B cell (primary cell): ENCODE measurements around the gene FOXN3. TPM values are rescaled to one million over a fixed set of nuclear protein-coding genes. Genes with fewer than 3 reads are reported as not detected.

Experiments
- ATAC-seq: fragments of 200-7000 bp; cut with Tn5 transposase; one replicate; pipeline ENCODE4 v1.10.0; 2021; ENCODE audit warnings: low read depth, mild to moderate bottlenecking, moderate number of reproducible peaks, moderate library complexity
- CTCF ChIA-PET: fragments of 350-600 bp; sonication (Branson Sonifier 250); formaldehyde crosslinking; loops from one replicate; lab custom pipeline; 2021; ENCODE audit warnings: antibody characterized with exemption, inconsistent platforms; lab: Charles Lee
- POLR2A ChIA-PET: fragments of 350-600 bp; sonication (Branson Sonifier 250); formaldehyde crosslinking; loops from one replicate; lab custom pipeline; 2021; ENCODE audit warnings: antibody characterized with exemption; lab: Charles Lee
- DNase-seq: peaks from one replicate; pipeline ENCODE4 v3.0.0; 2013
- H2AFZ ChIP-seq: 2 replicates; pipeline ENCODE4 v1.6.1; 2012; ENCODE audit warnings: mild to moderate bottlenecking, low read depth, low read length; ENCODE audit not compliant: insufficient read depth, poor library complexity, severe bottlenecking
- H3K27ac ChIP-seq, 2 donors: 1 replicate in 1 of 2; 2 replicates in 1 of 2; pipeline ENCODE4 v1.5.1; 2012 to 2013; ENCODE audit warnings: low read length in 2 of 2, mild to moderate bottlenecking in 2 of 2, moderate library complexity in 1 of 2
- H3K27me3 ChIP-seq, 4 experiments: fragments of 200-600 bp in 1 of 4; sonication (generic) in 1 of 4; replicated peaks in 1 of 4; 1 replicate in 2 of 4; 2 replicates in 2 of 4; pipeline versions ENCODE4 v1.6.1 to v1.7.0; 2013 to 2016; ENCODE audit warnings: low read length in 3 of 4, mild to moderate bottlenecking in 2 of 4, mixed read lengths in 1 of 4, moderate library complexity in 1 of 4; ENCODE audit not compliant: insufficient read depth in 4 of 4, control insufficient read depth in 3 of 4; ENCODE audit errors: control extremely low read depth in 1 of 4
- H3K36me3 ChIP-seq, 2 experiments: replicated peaks in 1 of 2; 1 replicate in 1 of 2; 2 replicates in 1 of 2; pipeline versions ENCODE4 v1.6.1 to v1.7.1; 2013; ENCODE audit warnings: low read length in 1 of 2; ENCODE audit not compliant: insufficient read depth in 2 of 2, control insufficient read depth in 1 of 2; ENCODE audit errors: control extremely low read depth in 1 of 2, extremely low read depth in 1 of 2
- H3K4me1 ChIP-seq, 2 donors: fragments of 200-600 bp in 1 of 2; sonication (generic) in 1 of 2; 1 replicate in 1 of 2; 2 replicates in 1 of 2; pipeline versions ENCODE4 v1.5.1 to v1.6.1; 2013 to 2017; ENCODE audit warnings: low read length in 2 of 2; ENCODE audit not compliant: control insufficient read depth in 2 of 2, insufficient read depth in 2 of 2
- H3K4me2 ChIP-seq: replicated peaks from 2 replicates; pipeline ENCODE3; 2012; ENCODE audit warnings: mild to moderate bottlenecking, low read depth, low read length; ENCODE audit not compliant: poor library complexity, severe bottlenecking
- H3K4me3 ChIP-seq, 5 experiments: fragments of 200-600 bp in 1 of 5; sonication (generic) in 1 of 5; 1 replicate in 3 of 5; 2 replicates in 2 of 5; pipeline versions ENCODE4 v1.5.1 to v1.7.0; 2011 to 2016; ENCODE audit warnings: low read length in 4 of 5, mild to moderate bottlenecking in 4 of 5, low read depth in 2 of 5, control low read depth in 1 of 5, moderate library complexity in 1 of 5; ENCODE audit not compliant: insufficient read depth in 1 of 5; ENCODE audit errors: control extremely low read depth in 1 of 5, extremely low read depth in 1 of 5
- H3K79me2 ChIP-seq: fragments of 200-600 bp; sonication (generic); one replicate; pipeline ENCODE4 v1.6.0; 2016; ENCODE audit warnings: low read length; ENCODE audit not compliant: control insufficient read depth, insufficient read depth
- H3K9ac ChIP-seq: fragments of 200-600 bp; sonication (generic); 2 replicates; pipeline ENCODE4 v1.6.1; 2017; ENCODE audit warnings: mild to moderate bottlenecking, low read length, moderate library complexity
- H3K9me3 ChIP-seq, 3 donors: one replicate each; pipeline versions ENCODE4 v1.6.1 to v1.7.1; 2013; ENCODE audit warnings: low read length in 2 of 3; ENCODE audit not compliant: control insufficient read depth in 2 of 3, insufficient read depth in 1 of 3; ENCODE audit errors: control extremely low read depth in 1 of 3
- H4K20me1 ChIP-seq: 2 replicates; pipeline ENCODE4 v1.6.0; 2012; ENCODE audit warnings: mild to moderate bottlenecking, low read length; ENCODE audit not compliant: insufficient read depth, control insufficient read depth, poor library complexity, severe bottlenecking
- H3K27ac Mint-ChIP-seq: one replicate; pipeline ENCODE4 v1.8.0; 2021; ENCODE audit warnings: mixed read lengths
- H3K27me3 Mint-ChIP-seq: one replicate; pipeline ENCODE4 v1.8.0; 2021; ENCODE audit warnings: mixed read lengths
- H3K4me1 Mint-ChIP-seq: one replicate; pipeline ENCODE4 v1.8.0; 2021; ENCODE audit warnings: mixed read lengths
- H3K4me3 Mint-ChIP-seq: one replicate; pipeline ENCODE4 v1.8.0; 2021; ENCODE audit warnings: mixed read lengths
- H3K9me3 Mint-ChIP-seq: one replicate; pipeline ENCODE4 v1.8.0; 2022; ENCODE audit warnings: mixed read lengths; ENCODE audit not compliant: insufficient read depth
- CTCF ChIP-seq: fragments of 200-600 bp; IDR thresholded peaks from one replicate; pipeline ENCODE4 v1.8.0; 2022; ENCODE audit warnings: antibody characterized with exemption, mild to moderate bottlenecking
- EZH2 ChIP-seq: IDR thresholded peaks from 2 replicates; pipeline ENCODE4 v1.6.1; 2012; ENCODE audit warnings: borderline replicate concordance, low read depth, mild to moderate bottlenecking, moderate library complexity, low read length; ENCODE audit not compliant: insufficient read depth, poor library complexity, severe bottlenecking
- WGBS: methylation state at CpG from one replicate; pipeline ENCODE4 v1.1.5; 2013; ENCODE audit warnings: missing lambda C conversion rate; ENCODE audit not compliant: insufficient coverage; 5-methylcytosine and 5-hydroxymethylcytosine counted together
- intact Hi-C: fragments of 100-400 bp; cut with micrococcal nuclease; formaldehyde crosslinking; loops from one replicate; pipeline ENCODE4 v1.10.0; 2022
- polyA plus RNA-seq: library from polyadenylated mRNA; depleted of rRNA; stranded (reverse); fragments of >200 nt; gene quantifications from 2 replicates; pipeline ENCODE4 v1.2.3, GENCODE V29; 2012
- total RNA-seq, 2 donors: library from RNA; stranded (reverse); fragments of 120-200 nt in 1 of 2; gene quantifications; 1 replicate in 1 of 2; 2 replicates in 1 of 2; pipeline versions ENCODE4 v1.2.3 to v1.2.4, GENCODE V29; 2013 to 2022

Gene FOXN3
- total and polyA plus RNA-seq, 2 donors (not counting 1 experiment from before 2014, with no cell fraction given) = 80.6 to 98.2 TPM

DNA sequence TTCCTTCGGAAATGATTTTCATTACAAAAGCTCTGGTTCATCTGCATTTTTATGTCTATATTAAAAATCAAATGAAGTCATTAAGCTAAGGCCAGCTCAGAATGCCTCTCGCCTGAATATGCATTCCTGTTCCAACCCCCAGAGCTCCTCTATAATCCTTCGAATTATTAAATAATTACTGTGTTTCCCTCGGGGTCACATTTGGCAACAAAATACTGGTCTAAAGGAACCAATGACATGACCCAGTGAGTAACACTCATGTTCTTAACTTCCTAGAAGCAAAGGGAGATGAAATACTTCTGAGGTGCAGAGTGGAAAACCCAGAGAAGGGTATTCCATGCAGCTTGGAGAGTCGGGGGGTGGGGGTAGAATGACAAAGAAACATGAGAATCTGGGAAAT is 68.3 kb downstream of the FOXN3 start:
- ChIA-PET CTCF (no interaction called here), POLR2A (no interaction called here)
- no peak for ATAC-seq
- Histone ChIP-seq H3K4me3 (no peak overlapping the region), H3K27ac (no peak overlapping the region), H3K36me3 (peaks cover 1 to 44% of the 10 kb centered on the region in 2 experiments), H3K79me2 (peaks cover 99% of the 10 kb centered on the region), H3K4me2 (no peak overlapping the region), H3K4me1 (peaks cover 43% of the 10 kb centered on the region in 2 donors), H3K9ac (no peak overlapping the region), H2AFZ (no peak overlapping the region), H3K27me3 (no peaks in the 10 kb centered on the region), H3K9me3 (no peaks in the 10 kb centered on the region), H4K20me1 (peaks cover 6% of the 10 kb centered on the region)
- 100% methylated on average over 1 of the region's 5 CpGs for WGBS
- Mint-ChIP-seq H3K27me3 (no peaks in the 10 kb centered on the region), H3K27ac (no peak overlapping the region), H3K4me3 (no peak overlapping the region), H3K9me3 (no peaks in the 10 kb centered on the region), H3K4me1 (peaks cover 58% of the 10 kb centered on the region)
- TF ChIP-seq EZH2 (no peak), CTCF (no peak)
- intact Hi-C loops = no loop called here
- DNase-seq = no peak

DNA sequence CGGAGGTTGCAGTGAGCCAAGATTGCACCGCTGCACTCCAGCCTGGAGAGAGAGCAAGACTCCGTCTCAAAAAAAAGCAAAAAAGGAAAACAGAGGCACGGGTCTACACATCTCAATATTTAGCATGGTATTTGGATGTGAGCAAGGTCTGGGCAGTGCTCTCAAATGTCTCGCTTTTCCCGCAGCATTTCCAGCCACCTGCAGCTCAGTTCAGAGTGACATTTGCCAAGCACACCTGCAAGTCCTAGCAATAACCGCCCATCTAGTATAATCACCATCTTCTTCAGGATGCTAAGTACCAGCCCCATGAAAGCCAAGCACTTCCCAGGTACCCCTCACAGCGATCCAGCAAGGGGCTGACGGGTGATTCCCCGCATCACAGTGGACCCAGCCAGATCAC is 69.1 kb downstream of the FOXN3 start:
- H3K27ac Mint-ChIP-seq = peak overlapping the region; percentile 61
- 94% methylated on average over 8 of the region's 10 CpGs for WGBS
- TF ChIP-seq EZH2 (no peak), CTCF (no peak)
- no peak overlapping the region for H2AFZ ChIP-seq
- H4K20me1 ChIP-seq = peaks cover 6% of the 10 kb centered on the region
- H3K79me2 ChIP-seq = peaks cover 100% of the 10 kb centered on the region
- no peaks in the 10 kb centered on the region for H3K9me3 ChIP-seq
- H3K9me3 Mint-ChIP-seq = no peaks in the 10 kb centered on the region
- no peak overlapping the region for H3K9ac ChIP-seq
- no peak overlapping the region for H3K27ac ChIP-seq
- CTCF ChIA-PET = interaction anchor here (1.2 to 1.4 kb wide), 2 partner anchors 11 to 182 kb away, joined by 3 read pairs; no protein-coding TSS in a partner anchor
- no peak overlapping the region for H3K4me3 Mint-ChIP-seq
- H3K4me3 ChIP-seq = no peak overlapping the region
- ATAC-seq = no peak
- H3K27me3 Mint-ChIP-seq = no peaks in the 10 kb centered on the region
- no peaks in the 10 kb centered on the region for H3K27me3 ChIP-seq
- intact Hi-C loops = no loop called here
- H3K4me1 Mint-ChIP-seq = peaks cover 52% of the 10 kb centered on the region
- no peak overlapping the region for H3K4me2 ChIP-seq
- DNase-seq = no peak
- peaks cover 1 to 44% of the 10 kb centered on the region in 2 experiments for H3K36me3 ChIP-seq
- H3K4me1 ChIP-seq = peaks cover 34 to 35% of the 10 kb centered on the region in 2 donors
- POLR2A ChIA-PET = no interaction called here
